Ectodermal cell (in vitro differentiated cells): ENCODE measurements around the gene SNX2.
"Not testable (repeated sequence)": the region's sequence is repeated elsewhere in the genome, so short reads cannot be mapped to it uniquely, and the experiment has no call there.

ENCODE experiments used
- H3K27ac ChIP-seq: 2 replicates; pipeline ENCODE4 v1.7.0; 2013; ENCODE audit warnings: mild to moderate bottlenecking, low read depth, low read length; ENCODE audit not compliant: insufficient read depth, poor library complexity, severe bottlenecking
- H3K27me3 ChIP-seq: 2 replicates; pipeline ENCODE4 v1.7.0; 2013; ENCODE audit warnings: mild to moderate bottlenecking, low read length; ENCODE audit not compliant: insufficient read depth, control insufficient read depth, poor library complexity, severe bottlenecking
- H3K36me3 ChIP-seq: one replicate; pipeline ENCODE4 v1.7.0; 2013; ENCODE audit warnings: low read length; ENCODE audit not compliant: control insufficient read depth, insufficient read depth
- H3K4me1 ChIP-seq: one replicate; pipeline ENCODE4 v1.7.0; 2013; ENCODE audit warnings: low read length; ENCODE audit not compliant: control insufficient read depth, insufficient read depth
- H3K4me3 ChIP-seq: 2 replicates; pipeline ENCODE4 v1.7.0; 2013; ENCODE audit warnings: low read depth, low read length, control low read depth; ENCODE audit not compliant: insufficient read depth
- H3K9me3 ChIP-seq: 2 replicates; pipeline ENCODE4 v1.7.0; 2013; ENCODE audit warnings: mild to moderate bottlenecking, low read length, moderate library complexity; ENCODE audit not compliant: control insufficient read depth
- WGBS, 2 experiments: methylation state at CpG; one replicate each; pipeline ENCODE4 v1.1.7; 2013; ENCODE audit warnings: missing lambda C conversion rate in 2 of 2; 5-methylcytosine and 5-hydroxymethylcytosine counted together

SNX2 gene

GRCh38 chr5:122751293-122751782, 23.5 kb upstream of the SNX2 start:
- whole genome bisulfite sequencing, 2 experiments = 51 to 65% methylated on average over 7 of the region's 7 CpGs

GRCh38 chr5:122753500-122753899, 21.4 kb upstream of the SNX2 start:
- no peak overlapping the region for H3K27ac ChIP-seq

More at GRCh38 chr5:122751293-122751782, 23.5 kb upstream of the SNX2 start:
- Histone ChIP-seq H3K36me3 (no peaks in the 10 kb centered on the region), H3K9me3 (no peaks in the 10 kb centered on the region), H3K4me3 (no peak overlapping the region), H3K27me3 (no peaks in the 10 kb centered on the region), H3K27ac (no peak overlapping the region), H3K4me1 (no peaks in the 10 kb centered on the region)

GRCh38 chr5:122755783-122756182, 19.1 kb upstream of the SNX2 start:
- Histone ChIP-seq H3K4me1 (peaks cover 5% of the 10 kb centered on the region), H3K36me3 (no peaks in the 10 kb centered on the region), H3K27me3 (no peaks in the 10 kb centered on the region), H3K4me3 (no peak overlapping the region), H3K9me3 (no peaks in the 10 kb centered on the region), H3K27ac (no peak overlapping the region)
- WGBS, 2 experiments = 93 to 96% methylated on average over 2 of the region's 2 CpGs

More at GRCh38 chr5:122753500-122753899, 21.4 kb upstream of the SNX2 start:
- peaks cover 5% of the 10 kb centered on the region for H3K4me1 ChIP-seq
- H3K4me3 ChIP-seq = no peak overlapping the region
- no peaks in the 10 kb centered on the region for H3K27me3 ChIP-seq
- H3K9me3 ChIP-seq = no peaks in the 10 kb centered on the region
- H3K36me3 ChIP-seq = no peaks in the 10 kb centered on the region

- 96 to 100% methylated on average over 1 to 2 of the region's 2 CpGs for WGBS, 2 experiments
- Histone ChIP-seq H3K9me3 (no peaks in the 10 kb centered on the region), H3K4me1 (peaks cover 5% of the 10 kb centered on the region), H3K27ac (no peak overlapping the region), H3K27me3 (no peaks in the 10 kb centered on the region), H3K36me3 (no peaks in the 10 kb centered on the region), H3K4me3 (no peak overlapping the region)
Observed at GRCh38 chr5:122756264-122756911, 18.5 kb upstream of the SNX2 start.

GRCh38 chr5:122757285-122757684, 17.6 kb upstream of the SNX2 start:
- Histone ChIP-seq H3K9me3 (no peaks in the 10 kb centered on the region), H3K4me3 (no peak overlapping the region), H3K27ac (no peak overlapping the region), H3K27me3 (no peaks in the 10 kb centered on the region), H3K4me1 (peaks cover 5% of the 10 kb centered on the region), H3K36me3 (no peaks in the 10 kb centered on the region)
- WGBS, 2 experiments = 98% methylated on average over 4 of the region's 4 CpGs

- Histone ChIP-seq H3K27ac (no peak overlapping the region), H3K36me3 (no peaks in the 10 kb centered on the region)
- WGBS, 2 experiments = 90 to 91% methylated on average over 6 to 8 of the region's 9 CpGs
Observed at GRCh38 chr5:122759241-122760070, 15.4 kb upstream of the SNX2 start.

GRCh38 chr5:122760236-122760635, 14.6 kb upstream of the SNX2 start:
- Histone ChIP-seq H3K27me3 (no peaks in the 10 kb centered on the region), H3K27ac (no peak overlapping the region), H3K9me3 (no peaks in the 10 kb centered on the region), H3K4me3 (no peak overlapping the region), H3K4me1 (peaks cover 5% of the 10 kb centered on the region), H3K36me3 (no peaks in the 10 kb centered on the region)
- 92% methylated on average over 2 of the region's 2 CpGs for WGBS, 2 experiments

More at GRCh38 chr5:122759241-122760070, 15.4 kb upstream of the SNX2 start:
- peaks cover 5% of the 10 kb centered on the region for H3K4me1 ChIP-seq
- no peaks in the 10 kb centered on the region for H3K27me3 ChIP-seq
- H3K4me3 ChIP-seq = no peak overlapping the region
- H3K9me3 ChIP-seq = no peaks in the 10 kb centered on the region

- 88 to 95% methylated on average over 1 of the region's 1 CpG for WGBS, 2 experiments
- Histone ChIP-seq H3K36me3 (no peaks in the 10 kb centered on the region), H3K27ac (no peak overlapping the region), H3K27me3 (no peaks in the 10 kb centered on the region), H3K4me3 (no peak overlapping the region), H3K9me3 (no peaks in the 10 kb centered on the region), H3K4me1 (peaks cover 5% of the 10 kb centered on the region)
Observed at GRCh38 chr5:122761115-122761514, 13.8 kb upstream of the SNX2 start.

- not testable (repeated sequence) for H3K27me3 ChIP-seq, H3K36me3 ChIP-seq, H3K4me3 ChIP-seq, H3K4me1 ChIP-seq, H3K27ac ChIP-seq, H3K9me3 ChIP-seq
- 91 to 95% methylated on average over 5 of the region's 5 CpGs for WGBS, 2 experiments
Observed at GRCh38 chr5:122761896-122762295, 13.0 kb upstream of the SNX2 start.

- Histone ChIP-seq H3K9me3 (no peaks in the 10 kb centered on the region), H3K4me1 (no peaks in the 10 kb centered on the region), H3K27ac (no peak overlapping the region), H3K27me3 (no peaks in the 10 kb centered on the region), H3K36me3 (no peaks in the 10 kb centered on the region), H3K4me3 (no peak overlapping the region)
Observed at GRCh38 chr5:122766130-122766529, 8.8 kb upstream of the SNX2 start.
